Activated CD4-positive, CD25-positive, alpha-beta regulatory T cell treated with anti-CD3 and anti-CD28 coated beads, Interleukin-2, amount 50 U/mL, for 16 hours (primary cell): Measurements from ENCODE around the gene SUGCT.

Experiments
- DNase-seq: peaks from one replicate; pipeline ENCODE4 v3.0.0-alpha.2; 2020; ENCODE audit warnings: low read depth, low spot score

Gene SUGCT

DNA sequence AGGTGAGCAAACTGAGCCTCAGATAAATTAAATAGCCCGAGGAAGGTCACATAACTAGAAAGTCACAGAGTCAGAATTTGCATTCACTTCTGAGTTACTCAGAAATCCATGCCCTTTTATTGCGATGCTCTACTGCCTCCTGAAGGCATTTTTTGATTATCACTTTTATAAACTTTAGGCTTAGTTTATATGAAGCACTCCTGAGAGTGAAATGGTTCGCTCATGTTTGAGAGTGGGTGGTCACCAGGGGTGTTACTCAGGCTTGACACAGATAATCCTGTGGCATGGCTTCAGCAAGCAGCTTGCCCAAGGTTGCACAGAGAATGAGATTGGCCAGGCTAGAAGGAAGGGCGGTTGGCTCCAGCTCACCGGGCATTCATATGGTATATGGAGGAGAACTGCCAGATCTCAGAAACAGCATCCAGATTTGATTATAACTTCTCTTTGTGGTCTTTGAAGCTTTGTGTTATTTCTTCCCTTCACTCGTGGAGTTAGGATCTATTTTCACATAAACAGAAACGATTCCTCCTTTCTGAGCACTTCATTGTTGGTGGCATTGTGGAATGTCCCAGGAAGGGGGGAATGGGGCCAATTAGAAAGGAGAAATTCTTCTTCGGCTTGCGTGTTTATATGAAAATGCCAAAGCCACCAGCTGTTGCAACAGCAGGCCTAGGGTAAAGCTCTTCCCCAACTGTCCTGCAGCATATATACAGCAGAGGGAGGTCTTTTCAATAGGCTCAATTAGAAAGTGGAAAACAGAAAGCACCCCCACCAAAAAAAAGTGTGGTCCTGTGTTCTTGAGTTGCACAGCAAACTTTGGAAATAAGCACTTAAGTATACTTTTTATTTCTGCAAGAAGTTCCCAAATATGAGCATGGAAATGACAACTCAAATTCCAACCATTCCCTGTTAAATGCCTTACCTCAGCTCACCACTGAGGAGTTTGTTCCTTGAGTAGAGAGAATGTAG is 628.8 kb downstream of the SUGCT start:
- no peak for DNase-seq

DNA sequence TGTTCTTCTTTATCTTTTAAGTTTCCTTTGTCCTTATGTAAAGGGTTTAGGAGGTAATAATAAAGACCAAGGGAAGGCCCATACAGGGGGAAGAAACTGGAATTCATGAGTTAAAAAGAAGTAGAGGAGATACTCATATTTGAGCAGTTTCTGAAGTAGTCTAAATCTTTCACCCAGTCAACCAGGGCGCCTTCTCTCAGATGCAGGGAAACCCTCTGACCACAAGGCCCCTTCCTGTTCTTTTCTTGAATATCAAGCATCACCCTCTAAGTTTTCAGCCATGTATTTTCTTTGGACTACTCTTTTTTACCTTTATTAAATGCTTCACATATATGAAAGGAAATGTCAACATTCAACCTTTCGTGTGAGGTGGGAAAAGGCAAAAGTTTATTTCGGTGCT is 630.8 kb downstream of the SUGCT start:
- DNase-seq: no peak

DNA sequence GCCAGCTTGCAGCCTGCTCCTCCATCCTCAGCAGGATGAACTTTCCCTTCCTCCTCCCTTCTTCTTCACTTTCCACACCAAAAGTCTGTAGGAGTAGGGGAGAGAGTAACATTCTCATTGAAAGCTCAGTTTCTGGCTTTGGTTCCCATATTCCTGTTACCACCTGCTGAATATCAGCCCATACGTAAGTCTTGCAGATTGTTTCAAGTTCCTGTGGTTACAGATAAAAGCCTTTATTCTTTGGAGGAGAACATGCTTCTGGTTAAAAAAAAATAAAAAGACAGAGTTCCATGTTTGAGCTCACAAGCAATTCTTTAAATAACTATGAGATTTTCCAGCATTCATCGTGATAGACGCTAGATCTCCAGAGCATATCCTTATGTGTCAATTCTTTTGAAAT is 637.3 kb downstream of the SUGCT start:
- DNase-seq: no peak

DNA sequence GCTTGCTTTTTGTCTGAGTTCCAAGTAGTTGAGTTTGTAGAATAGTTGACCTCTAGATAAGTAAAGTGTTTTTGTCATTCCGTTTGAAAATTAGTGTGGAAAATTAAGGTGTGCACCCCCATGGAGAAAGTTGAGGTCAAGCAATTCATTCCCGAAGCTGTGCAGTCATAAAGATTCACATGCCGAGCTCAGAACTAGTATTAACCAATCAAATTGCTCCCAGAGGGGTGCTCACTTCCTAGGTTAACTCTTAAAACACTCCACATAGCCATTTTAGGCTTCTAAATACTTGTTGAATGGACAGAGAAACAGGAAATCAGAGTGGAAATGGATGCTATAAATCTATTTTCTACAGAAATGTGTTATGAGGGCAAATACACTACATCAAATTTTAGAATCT is 638.9 kb downstream of the SUGCT start:
- no peak for DNase-seq

DNA sequence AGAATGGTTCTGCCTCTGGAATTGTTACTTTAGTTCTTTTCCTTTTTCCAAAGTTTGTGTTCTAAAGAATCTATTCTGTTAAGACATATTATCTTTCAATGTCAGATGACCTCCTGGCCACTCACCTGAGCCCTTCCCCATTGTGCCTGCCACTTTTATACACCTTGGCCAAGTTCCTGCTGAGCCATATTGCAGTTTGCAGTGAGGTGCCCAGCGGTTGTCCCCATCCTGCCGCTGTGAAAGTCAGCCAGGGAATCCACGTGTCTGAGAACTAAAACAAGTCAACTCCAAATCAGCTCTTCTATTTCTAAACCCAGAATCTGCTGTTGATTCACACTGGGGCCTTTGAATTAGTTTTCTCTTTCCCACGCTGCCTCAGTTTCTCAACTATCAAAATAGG is 641.1 kb downstream of the SUGCT start:
- no peak for DNase-seq

DNA sequence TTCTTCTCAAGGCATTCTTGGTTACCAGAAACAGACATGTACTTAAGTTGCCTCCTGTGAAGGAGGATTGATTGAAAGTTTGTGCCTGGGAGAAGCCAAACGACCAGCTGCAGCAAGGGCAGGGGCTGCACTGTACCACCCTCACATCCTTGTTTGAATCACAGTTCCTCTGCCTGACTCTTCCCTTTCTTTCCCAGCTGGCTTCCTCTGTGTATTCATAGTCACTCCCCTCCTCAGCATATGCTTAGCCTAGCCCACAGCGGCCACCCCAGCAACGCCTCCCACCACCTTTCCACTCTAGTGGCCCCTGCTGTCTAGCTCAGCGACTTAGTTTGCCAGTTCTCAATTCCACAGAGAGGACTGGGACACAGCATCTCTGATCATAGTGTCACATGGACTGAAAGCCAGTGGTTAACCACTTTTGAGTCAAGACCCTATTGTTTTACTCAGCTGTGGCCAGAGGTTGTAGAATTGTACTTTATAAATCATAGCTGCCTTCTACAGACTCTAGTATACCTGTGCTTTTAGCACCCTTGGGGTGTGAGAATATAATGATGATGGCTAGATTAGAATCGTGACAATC is 643.0 kb downstream of the SUGCT start:
- no peak for DNase-seq

DNA sequence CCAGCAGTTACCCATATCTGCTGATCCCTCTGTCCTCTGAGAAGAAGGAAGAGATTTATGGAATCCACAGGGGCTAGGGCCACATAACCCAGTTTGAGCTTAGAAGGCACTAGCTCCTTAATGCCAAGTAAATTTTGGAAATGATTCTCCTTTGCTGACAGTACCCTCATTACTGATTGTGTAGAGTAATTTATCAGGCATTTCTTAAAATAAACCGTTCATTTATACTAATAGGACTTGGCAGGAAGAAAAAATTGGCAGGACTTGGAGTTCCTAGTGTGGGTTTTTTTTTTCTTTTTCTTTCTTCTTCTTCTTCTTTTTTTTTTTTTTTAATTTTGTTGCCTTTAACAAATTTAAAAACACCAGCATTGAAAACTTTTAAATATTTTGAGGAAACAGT is 645.7 kb downstream of the SUGCT start:
- DNase-seq: no peak

DNA sequence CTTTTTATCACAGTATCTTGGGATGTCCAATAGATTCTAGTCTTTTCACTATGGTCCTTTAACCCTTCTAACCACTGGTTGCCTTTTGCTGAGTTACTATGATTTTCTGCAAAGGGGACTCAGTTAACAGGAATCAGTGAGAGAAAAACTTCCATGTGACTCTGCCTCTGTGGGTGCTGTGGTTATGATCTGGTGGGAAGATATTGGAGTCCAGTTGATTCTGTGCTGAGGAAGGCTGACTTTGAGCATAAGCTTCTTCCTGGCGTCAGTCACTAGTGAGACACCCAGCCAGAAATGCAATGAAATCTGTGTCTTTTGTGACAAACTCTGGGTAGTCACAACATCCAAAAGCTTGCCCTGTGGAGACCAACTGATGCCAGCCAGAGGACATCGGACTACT is 648.0 kb downstream of the SUGCT start:
- no peak for DNase-seq

DNA sequence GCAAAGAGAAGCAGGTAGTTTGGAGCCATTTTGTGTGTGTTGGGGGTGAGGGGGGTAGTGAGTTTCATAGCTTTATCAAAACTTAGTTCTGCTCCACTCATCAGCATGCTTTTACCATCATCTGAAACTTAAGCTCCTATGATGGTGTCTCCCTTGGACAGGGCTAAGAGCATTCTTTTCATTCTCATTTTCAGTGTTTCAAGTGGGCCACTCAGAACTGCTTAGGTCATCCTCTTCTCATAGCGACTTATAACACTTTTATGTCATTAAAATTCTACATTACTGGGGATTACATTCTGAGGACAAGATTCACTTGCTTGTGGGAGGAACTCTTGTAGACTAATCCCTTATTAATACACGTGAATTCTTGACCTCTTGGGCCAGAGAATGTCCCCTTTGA is 649.4 kb downstream of the SUGCT start:
- no peak for DNase-seq

DNA sequence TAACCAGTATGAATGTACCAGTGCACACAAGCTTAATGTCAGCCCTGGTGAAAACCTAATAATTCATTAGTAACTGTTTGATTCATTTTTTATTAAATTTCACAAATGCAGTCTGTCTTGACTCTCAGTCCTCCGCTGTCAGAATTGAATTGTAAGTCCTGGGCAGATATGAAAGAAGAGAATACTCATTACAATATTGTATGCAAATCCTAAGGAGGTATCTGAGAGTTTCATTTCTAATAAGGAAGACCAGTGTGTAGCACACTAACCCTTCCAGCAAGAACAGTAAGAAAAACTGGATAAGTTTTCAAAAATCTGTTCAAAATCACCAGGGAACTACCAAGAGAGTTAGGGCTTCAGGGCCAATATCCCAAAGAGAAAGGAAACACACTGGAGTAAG is 652.1 kb downstream of the SUGCT start:
- DNase-seq: no peak

DNA sequence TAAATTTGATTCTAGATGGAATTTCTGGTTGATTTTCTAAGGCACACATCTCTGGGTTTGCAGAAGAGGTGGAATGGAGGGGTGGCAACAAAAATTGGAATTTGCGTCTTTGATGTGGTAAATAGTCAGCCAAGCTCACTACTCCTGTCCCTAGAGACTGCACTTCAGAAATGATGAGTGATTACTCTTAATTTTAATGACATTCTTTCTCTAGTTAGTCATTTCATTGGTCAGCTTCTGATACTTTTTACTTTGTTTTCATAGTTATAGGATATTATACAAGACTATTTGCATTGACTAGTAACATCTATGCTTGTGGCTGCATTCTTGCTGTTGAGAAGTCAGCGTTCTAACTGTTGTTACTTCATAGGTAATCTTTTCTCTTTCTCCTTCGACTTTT is 658.3 kb downstream of the SUGCT start:
- DNase-seq: no peak

DNA sequence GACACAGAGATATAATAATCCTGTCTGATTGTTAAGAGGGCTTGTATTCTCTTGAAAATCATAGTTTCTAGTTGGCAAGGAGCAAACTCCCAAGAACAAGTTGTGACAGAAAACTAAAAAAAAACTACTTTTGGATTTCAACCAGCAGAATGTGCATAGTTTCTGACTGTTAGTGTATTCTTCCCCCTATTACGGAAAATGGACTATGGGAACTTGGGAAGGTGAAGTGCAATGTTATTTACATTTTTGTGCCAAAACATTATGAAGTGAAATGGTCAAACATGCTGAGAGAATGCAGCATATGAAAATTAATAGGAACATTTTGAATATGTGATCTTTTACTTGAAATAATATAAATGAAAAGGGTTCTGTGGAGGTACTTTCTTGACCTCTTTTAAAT is 660.8 kb downstream of the SUGCT start:
- no peak for DNase-seq

DNA sequence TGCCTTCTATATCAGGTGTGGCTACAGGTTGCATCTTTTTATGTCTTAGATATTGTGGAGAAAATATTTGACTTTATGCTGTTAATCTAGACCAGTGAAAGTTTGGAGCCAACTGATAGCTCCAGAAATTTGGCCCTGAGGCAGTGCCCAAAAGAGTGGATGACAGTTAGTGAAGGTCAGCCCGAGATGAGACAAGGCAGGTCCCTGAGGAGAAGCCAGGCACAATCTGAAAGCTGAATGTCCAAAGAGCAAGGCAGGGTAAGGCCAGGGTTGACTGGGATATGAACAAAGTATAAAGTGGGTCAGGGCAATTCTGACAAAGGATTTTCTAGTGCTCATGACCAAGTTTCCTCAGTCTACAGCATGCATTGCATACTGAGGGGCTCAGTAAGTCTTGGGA is 661.9 kb downstream of the SUGCT start:
- DNase-seq: no peak

DNA sequence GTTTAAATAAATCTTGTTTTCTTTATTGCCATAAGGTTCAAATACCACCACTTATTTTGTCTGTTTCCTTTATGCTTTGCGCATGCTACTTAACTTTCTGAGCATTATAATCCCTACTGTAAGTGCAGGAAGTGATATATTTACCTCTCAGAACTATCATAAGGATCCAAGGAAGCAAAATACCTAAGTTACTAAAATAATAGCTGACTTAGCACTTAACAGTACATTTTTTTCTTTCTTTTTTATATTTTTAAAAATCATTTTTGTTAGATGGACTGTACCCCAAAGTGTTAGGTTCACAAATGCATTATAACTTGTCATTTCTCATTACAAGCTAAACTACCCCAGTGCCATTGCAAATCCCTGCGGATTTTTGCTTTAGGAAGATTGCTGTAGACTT is 663.8 kb downstream of the SUGCT start:
- DNase-seq: no peak

DNA sequence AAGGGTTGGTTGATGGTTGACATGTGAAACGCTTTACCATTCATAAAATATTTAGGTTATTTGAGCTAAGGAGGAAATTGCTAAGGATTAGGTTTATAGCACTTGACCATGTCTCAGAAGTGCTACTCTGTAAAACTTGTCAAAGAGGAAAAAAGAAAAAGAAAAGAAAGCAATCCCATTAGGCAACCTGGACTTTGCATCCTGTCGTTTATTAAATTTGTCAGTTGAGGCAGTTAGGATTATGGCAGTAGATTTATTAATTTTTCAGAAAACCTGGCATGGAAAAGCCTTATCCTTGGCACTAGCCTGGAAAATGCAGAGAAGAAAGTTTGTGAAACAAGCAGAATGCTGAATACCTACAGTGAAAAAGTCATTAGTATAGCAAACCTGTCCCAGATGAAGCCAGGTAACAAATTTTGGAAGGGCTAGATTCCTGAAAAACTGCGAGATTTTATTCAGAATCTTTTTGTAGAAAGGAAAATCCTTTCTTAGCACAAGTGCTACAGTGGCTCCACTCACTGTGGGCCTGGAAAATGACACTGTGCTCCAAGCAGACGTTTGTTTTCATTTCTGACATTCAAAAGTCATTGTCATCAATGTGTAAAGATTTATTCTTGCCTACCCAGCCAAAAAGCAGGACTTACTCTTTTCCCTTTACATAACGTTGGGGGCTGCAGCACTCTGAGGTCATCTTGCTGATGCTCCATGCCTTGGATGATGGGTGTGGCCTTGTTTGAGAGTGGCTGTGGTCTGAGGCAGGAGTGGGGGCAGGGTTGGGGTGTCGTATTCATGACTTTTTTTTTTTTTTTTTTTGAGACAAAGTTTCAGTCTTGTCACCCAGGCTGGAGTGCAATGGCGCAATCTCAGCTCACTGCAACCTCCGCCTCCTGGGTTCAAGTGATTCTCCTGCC is 664.9 kb downstream of the SUGCT start:
- DNase-seq: no peak

DNA sequence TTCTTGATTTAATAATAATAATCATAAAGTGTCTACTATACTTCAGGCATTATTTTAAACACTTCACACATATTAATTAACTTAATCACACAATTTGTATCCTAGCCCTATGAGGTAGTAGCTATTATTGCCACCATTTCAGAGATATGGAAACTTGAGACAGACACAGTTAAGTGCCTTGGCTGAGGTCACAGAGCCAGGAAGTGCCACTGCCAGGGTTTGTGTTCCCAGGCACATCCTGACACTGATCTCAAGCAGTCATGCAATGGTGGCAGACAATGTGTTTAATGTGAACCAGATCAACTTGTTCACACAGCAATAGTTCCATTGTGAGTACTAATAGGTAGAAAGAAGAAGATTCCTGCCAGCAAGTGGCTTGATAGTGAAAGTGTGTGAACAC is 666.0 kb downstream of the SUGCT start:
- no peak for DNase-seq

DNA sequence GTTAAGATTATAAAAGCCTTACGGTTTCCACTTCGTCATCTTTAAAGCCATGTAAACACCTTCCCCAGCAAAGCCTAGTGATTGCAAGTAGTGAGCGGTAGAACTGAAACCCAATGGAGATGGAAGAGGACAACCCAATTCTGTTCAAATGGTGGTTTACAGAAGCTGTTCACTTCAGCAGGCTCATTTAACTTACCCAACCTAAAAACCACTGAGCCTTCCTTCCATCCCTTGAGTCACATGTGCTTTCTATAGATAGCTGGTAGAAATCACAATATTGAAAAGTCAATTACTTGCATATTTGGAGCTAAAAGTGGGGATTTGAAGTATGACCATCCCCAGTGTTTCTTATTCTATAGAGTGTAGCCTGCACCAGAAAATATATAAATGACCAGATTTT is 667.7 kb downstream of the SUGCT start:
- no peak for DNase-seq

DNA sequence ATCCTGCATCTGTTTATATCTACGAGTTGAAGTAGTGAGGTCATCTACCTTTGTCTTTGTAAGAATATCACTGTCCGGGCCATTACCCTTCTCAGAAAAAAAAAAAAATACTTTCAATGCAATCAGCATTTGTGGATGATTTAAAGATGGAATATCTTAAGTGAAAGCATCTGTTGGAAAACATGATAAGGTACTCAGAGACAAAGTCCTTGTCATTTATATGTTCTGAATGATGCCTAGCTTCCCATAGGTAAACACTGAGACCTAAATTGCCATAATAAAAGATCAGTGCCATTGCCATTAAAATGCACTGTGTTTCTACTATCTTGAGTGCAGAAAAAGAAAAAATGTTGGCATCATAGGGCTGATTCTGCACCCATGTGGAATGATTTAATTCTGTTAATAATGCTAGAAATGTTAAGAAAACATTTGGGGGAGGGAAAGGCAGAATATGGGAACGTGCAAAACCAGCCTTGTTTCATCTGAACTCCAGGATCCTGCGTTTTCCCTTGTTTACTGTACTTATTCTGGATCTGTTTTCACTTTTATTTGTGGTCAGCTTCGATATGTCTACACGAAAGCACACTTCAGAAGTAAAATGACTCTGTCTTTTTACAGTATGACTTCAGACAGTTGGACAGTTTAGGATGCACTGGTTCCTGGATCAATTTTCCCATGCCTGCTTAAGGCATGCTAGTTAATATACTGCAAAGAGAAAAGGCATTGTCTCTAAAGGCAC is 669.8 kb downstream of the SUGCT start:
- DNase-seq: no peak

DNA sequence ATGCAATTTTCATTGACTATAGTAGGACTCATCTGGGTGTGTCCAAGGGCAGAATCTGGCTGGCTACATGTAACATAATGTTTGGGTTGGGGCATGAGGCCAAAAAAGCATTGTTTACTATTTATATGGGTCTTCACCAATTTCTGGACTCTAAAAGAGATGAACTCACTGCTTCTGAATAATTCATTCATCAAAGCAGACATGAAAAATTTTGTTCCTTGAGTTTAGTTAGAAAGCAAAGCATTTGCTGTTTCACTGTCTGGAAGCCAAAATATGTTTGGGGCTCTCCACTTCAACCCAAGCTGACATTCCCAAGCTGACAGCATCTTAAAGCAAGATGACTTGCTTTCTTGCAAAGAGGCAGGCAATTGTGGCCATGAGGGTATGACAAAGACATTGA is 670.6 kb downstream of the SUGCT start:
- DNase-seq: no peak

DNA sequence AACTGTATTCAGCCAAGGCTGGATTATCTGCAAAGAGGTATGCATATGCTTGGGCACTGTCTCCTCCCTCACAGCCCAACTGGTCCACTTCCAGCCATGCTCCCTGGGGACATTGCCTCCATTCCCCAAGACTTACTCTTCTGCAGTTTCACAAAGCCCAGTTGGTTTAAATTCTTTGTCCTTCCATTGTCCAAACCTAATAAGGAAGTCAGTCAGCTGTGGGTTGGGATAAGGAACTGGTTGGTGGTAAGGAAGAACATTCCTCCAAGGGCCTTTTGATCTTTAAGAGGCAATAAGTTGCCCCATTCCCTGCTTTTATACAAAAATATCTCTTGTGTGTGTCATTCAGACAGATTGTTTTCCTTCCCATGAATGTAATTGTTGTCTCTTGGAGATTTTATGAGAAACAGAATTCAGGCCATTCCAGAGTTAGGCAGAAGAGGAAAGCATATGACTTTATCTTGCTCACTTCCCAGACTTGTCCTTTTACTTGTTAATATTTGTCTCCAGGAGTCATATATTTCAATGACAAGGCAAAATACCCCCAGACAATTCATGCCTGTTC is 673.7 kb downstream of the SUGCT start:
- no peak for DNase-seq

DNA sequence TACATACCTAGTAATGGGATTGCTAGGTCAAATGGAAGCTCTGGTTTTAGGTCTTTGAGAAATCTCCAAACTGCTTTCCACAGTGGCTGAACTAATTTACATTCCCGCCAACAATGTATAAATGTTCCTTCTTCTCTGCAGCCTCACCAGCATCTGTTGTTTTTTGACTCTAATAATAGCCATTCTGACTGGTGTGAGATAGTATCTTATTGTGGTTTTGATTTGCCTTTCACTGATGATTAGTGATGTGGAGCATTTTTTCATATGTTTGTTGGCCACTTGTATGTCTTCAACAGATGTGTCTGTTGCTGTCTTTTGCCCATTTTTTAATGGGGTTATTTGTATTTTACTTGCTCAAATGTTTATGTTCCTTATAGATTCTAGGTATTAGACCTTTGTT is 675.5 kb downstream of the SUGCT start:
- DNase-seq: no peak
